Ishikawa (cell line): ENCODE measurements around the gene GSTT4.
"Not testable (repeated sequence)": the region's sequence is repeated elsewhere in the genome, so short reads cannot be mapped to it uniquely, and the experiment has no call there.

Experiments
- CREB1 ChIP-seq: IDR thresholded peaks from 2 replicates; pipeline ENCODE4 v1.6.1; 2012; ENCODE audit warnings: low read depth
- EGR1 ChIP-seq: IDR thresholded peaks from 2 replicates; pipeline ENCODE4 v1.6.1; 2012
- EP300 ChIP-seq: IDR thresholded peaks from 2 replicates; pipeline ENCODE4 v1.6.1; 2012; ENCODE audit warnings: borderline replicate concordance
- FOXM1 ChIP-seq: IDR thresholded peaks from 2 replicates; pipeline ENCODE4 v1.6.1; 2012; ENCODE audit warnings: low read depth, borderline replicate concordance
- NFIC ChIP-seq: IDR thresholded peaks from 2 replicates; pipeline ENCODE4 v1.6.1; 2012
- RAD21 ChIP-seq: IDR thresholded peaks from 2 replicates; pipeline ENCODE4 v1.6.1; 2012; ENCODE audit warnings: low read depth
- REST ChIP-seq: IDR thresholded peaks from 2 replicates; pipeline ENCODE4 v1.6.1; 2012; ENCODE audit warnings: low read depth, mild to moderate bottlenecking
- TAF1 ChIP-seq: IDR thresholded peaks from 2 replicates; pipeline ENCODE4 v1.6.1; 2012; ENCODE audit warnings: low read depth, mild to moderate bottlenecking
- TCF12 ChIP-seq: IDR thresholded peaks from 2 replicates; pipeline ENCODE4 v1.6.1; 2012; ENCODE audit warnings: low read depth
- USF1 ChIP-seq: IDR thresholded peaks from 2 replicates; pipeline ENCODE4 v1.6.1; 2012
- YY1 ChIP-seq: IDR thresholded peaks from 2 replicates; pipeline ENCODE4 v1.6.1; 2012; ENCODE audit warnings: low read depth
- ZBTB7A ChIP-seq: IDR thresholded peaks from 2 replicates; pipeline ENCODE4 v1.6.1; 2012; ENCODE audit warnings: low read depth

The GSTT4 gene

GRCh38 chr22:23969071-23969470 lies 36.2 kb downstream of the GSTT4 start:
- TF ChIP-seq TCF12 (no peak), YY1 (no peak), REST (no peak), RAD21 (no peak), NFIC (no peak), EGR1 (no peak), TAF1 (no peak), EP300 (no peak), CREB1 (no peak), FOXM1 (no peak), ZBTB7A (no peak), USF1 (no peak)

- not testable (repeated sequence) for TF ChIP-seq EGR1, TAF1, USF1
These were observed 38.7 kb downstream of the GSTT4 start, which contains the start of gene DDTL for GRCh38 chr22:23966568-23966967. DDTL (plus strand) TSS chr22:23966888; CDS start chr22:23966915, 27 bp downstream.

- not testable (repeated sequence) for TF ChIP-seq FOXM1, TAF1, TCF12
These were observed 44.0 kb downstream of the GSTT4 start, which contains the start of gene GSTT2B for GRCh38 chr22:23961084-23961771. GSTT2B (minus strand) TSS chr22:23961195; CDS start chr22:23961131, 64 bp downstream.

GRCh38 chr22:23956301-23956900 lies 48.9 kb downstream of the GSTT4 start:
- TF ChIP-seq USF1 = peak; percentile 72
- peak; percentile 95 for TF ChIP-seq RAD21
